ENCODE data around the gene CFAP69.
A peak's percentile ranks its signal among the peaks of the same experiment; 100 is the strongest.

Gene CFAP69

GRCh38 chr7:90244909-90245851, at the start of gene CFAP69:
CFAP69 (plus strand) TSS chr7:90245174; CDS start chr7:90245425, 251 bp downstream.
- DNase-seq (ENCODE audit: low read depth in 2 of 2) = peak; percentile 91 to 92
- peak; percentile 57 for TF ChIP-seq CTCF (IDR thresholded peaks at IDR 0.05; ENCODE audit: low read depth, low read length)
- H3K4me3 ChIP-seq (replicated peaks in 1 of 2; ENCODE audit: low read depth in 2 of 2, low read length in 2 of 2) = peak within 1 kb of the TSS; percentile 92 to 97

- no peak for TF ChIP-seq CTCF (IDR thresholded peaks at IDR 0.05; ENCODE audit: low read depth, low read length)
- no peak overlapping the region for H3K4me3 ChIP-seq (replicated peaks in 1 of 2; ENCODE audit: low read depth in 2 of 2, low read length in 2 of 2)
- DNase-seq (ENCODE audit: low read depth in 2 of 2) = peak in 1 of 2 donors; percentile 29
These were observed 43.3 kb upstream of the CFAP69 start for GRCh38 chr7:90201500-90202195.

GRCh38 chr7:90207956-90208355, 37.0 kb upstream of the CFAP69 start:
- no peak for TF ChIP-seq CTCF (IDR thresholded peaks at IDR 0.05; ENCODE audit: low read depth, low read length)
- no peak for DNase-seq (ENCODE audit: low read depth in 2 of 2)
- no peak overlapping the region for H3K4me3 ChIP-seq (replicated peaks in 1 of 2; ENCODE audit: low read depth in 2 of 2, low read length in 2 of 2)

GRCh38 chr7:90209776-90210175, 35.2 kb upstream of the CFAP69 start:
- no peak overlapping the region for H3K4me3 ChIP-seq (replicated peaks in 1 of 2; ENCODE audit: low read depth in 2 of 2, low read length in 2 of 2)
- TF ChIP-seq CTCF (IDR thresholded peaks at IDR 0.05; ENCODE audit: low read depth, low read length) = no peak
- peak in 1 of 2 donors; percentile 55 for DNase-seq (ENCODE audit: low read depth in 2 of 2)

- TF ChIP-seq CTCF (IDR thresholded peaks at IDR 0.05; ENCODE audit: low read depth, low read length) = no peak
- DNase-seq (ENCODE audit: low read depth in 2 of 2) = no peak
- H3K4me3 ChIP-seq (replicated peaks in 1 of 2; ENCODE audit: low read depth in 2 of 2, low read length in 2 of 2) = no peak overlapping the region
These were observed 34.5 kb upstream of the CFAP69 start for GRCh38 chr7:90210475-90210874.

- TF ChIP-seq CTCF (IDR thresholded peaks at IDR 0.05; ENCODE audit: low read depth, low read length) = no peak
- no peak for DNase-seq (ENCODE audit: low read depth in 2 of 2)
These were observed 34.0 kb upstream of the CFAP69 start for GRCh38 chr7:90210981-90211380.

More at GRCh38 chr7:90210981-90211380, 34.0 kb upstream of the CFAP69 start:
- H3K4me3 ChIP-seq (replicated peaks in 1 of 2; ENCODE audit: low read depth in 2 of 2, low read length in 2 of 2) = peak overlapping the region; percentile 40 to 69
